GM21786 (cell line): ENCODE measurements around the gene CACNA1D.
"Not testable (repeated sequence)": the region's sequence is repeated elsewhere in the genome, so short reads cannot be mapped to it uniquely, and the experiment has no call there.

ENCODE experiments used
- ATAC-seq: cut with Tn5 transposase; IDR thresholded peaks from one replicate; pipeline ENCODE4 v1.9.1; 2021; ENCODE audit not compliant: unreplicated experiment

The CACNA1D gene

GRCh38 chr3:53571264-53571663 is 76.9 kb downstream of the CACNA1D start:
- ATAC-seq = no peak

GRCh38 chr3:53572184-53572583 is 77.8 kb downstream of the CACNA1D start:
- ATAC-seq = not testable (repeated sequence)

- no peak for ATAC-seq
Observed at GRCh38 chr3:53577506-53577905, 83.1 kb downstream of the CACNA1D start.

- no peak for ATAC-seq
Observed at GRCh38 chr3:53579636-53580035, 85.2 kb downstream of the CACNA1D start.

- no peak for ATAC-seq
Observed at GRCh38 chr3:53581671-53582070, 87.3 kb downstream of the CACNA1D start.

GRCh38 chr3:53583161-53583690 is 88.8 kb downstream of the CACNA1D start:
- ATAC-seq = no peak

- no peak for ATAC-seq
Observed at GRCh38 chr3:53585049-53585448, 90.6 kb downstream of the CACNA1D start.

- ATAC-seq = no peak
Observed at GRCh38 chr3:53585627-53586026, 91.2 kb downstream of the CACNA1D start.

GRCh38 chr3:53588122-53588521 is 93.7 kb downstream of the CACNA1D start:
- ATAC-seq = no peak

GRCh38 chr3:53589201-53589600 is 94.8 kb downstream of the CACNA1D start:
- no peak for ATAC-seq

- no peak for ATAC-seq
Observed at GRCh38 chr3:53589806-53590205, 95.4 kb downstream of the CACNA1D start.

- no peak for ATAC-seq
Observed at GRCh38 chr3:53590606-53591005, 96.2 kb downstream of the CACNA1D start.

GRCh38 chr3:53591646-53592045 is 97.2 kb downstream of the CACNA1D start:
- no peak for ATAC-seq

- ATAC-seq = no peak
Observed at GRCh38 chr3:53592862-53593261, 98.5 kb downstream of the CACNA1D start.

GRCh38 chr3:53593611-53594010 is 99.2 kb downstream of the CACNA1D start:
- ATAC-seq = no peak

GRCh38 chr3:53594276-53594675 is 99.9 kb downstream of the CACNA1D start:
- no peak for ATAC-seq

- no peak for ATAC-seq
Observed at GRCh38 chr3:53595660-53596059, 101.2 kb downstream of the CACNA1D start.

GRCh38 chr3:53597136-53597915 is 102.9 kb downstream of the CACNA1D start:
- ATAC-seq = no peak

GRCh38 chr3:53599771-53600170 is 105.4 kb downstream of the CACNA1D start:
- no peak for ATAC-seq

GRCh38 chr3:53602866-53603265 is 108.5 kb downstream of the CACNA1D start:
- ATAC-seq = no peak

- ATAC-seq = no peak
Observed at GRCh38 chr3:53604232-53604631, 109.8 kb downstream of the CACNA1D start.

GRCh38 chr3:53606793-53607192 is 112.4 kb downstream of the CACNA1D start:
- no peak for ATAC-seq

- ATAC-seq = no peak
Observed at GRCh38 chr3:53612508-53612907, 118.1 kb downstream of the CACNA1D start.
